Measurements from ENCODE around the gene RNF114.

DNA sequence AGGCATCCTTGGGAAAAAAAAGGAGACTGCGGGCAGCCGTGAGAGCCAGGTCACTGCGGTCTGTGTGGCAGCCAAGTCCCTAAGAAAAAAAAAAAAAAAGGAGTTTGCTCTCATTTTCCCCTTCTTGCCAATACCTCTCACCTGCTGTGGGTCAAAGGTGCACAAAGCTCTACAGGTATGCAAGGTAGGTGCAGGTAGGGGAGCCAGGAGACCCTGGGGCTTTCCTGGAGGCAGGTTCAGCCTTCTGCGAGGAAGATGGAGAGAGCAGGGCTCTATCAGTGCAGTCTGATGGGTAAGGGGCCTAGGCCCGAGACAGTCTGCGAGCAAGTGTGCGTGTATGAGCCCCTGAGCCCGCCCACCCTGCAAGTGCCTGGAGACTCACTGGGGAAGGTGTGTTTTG, 34.3 kb downstream of the RNF114 start:
- TF ChIP-seq, protein P1, sequence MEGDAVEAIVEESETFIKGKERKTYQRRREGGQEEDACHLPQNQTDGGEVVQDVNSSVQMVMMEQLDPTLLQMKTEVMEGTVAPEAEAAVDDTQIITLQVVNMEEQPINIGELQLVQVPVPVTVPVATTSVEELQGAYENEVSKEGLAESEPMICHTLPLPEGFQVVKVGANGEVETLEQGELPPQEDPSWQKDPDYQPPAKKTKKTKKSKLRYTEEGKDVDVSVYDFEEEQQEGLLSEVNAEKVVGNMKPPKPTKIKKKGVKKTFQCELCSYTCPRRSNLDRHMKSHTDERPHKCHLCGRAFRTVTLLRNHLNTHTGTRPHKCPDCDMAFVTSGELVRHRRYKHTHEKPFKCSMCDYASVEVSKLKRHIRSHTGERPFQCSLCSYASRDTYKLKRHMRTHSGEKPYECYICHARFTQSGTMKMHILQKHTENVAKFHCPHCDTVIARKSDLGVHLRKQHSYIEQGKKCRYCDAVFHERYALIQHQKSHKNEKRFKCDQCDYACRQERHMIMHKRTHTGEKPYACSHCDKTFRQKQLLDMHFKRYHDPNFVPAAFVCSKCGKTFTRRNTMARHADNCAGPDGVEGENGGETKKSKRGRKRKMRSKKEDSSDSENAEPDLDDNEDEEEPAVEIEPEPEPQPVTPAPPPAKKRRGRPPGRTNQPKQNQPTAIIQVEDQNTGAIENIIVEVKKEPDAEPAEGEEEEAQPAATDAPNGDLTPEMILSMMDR (conservative IDR thresholded peaks at IDR 0.05 in 1 of 2, IDR thresholded peaks at IDR 0.05 in 1 of 2; ENCODE audit: low read depth in 1 of 2, low read length in 2 of 2): no peak
- no peak for TF ChIP-seq EZH2 (IDR thresholded peaks at IDR 0.05; ENCODE audit: low read length, missing control alignments)
